Endothelial cell of umbilical vein (primary cell): Measurements from ENCODE around the gene CAMTA1. TPM values are rescaled to one million over a fixed set of nuclear protein-coding genes. Genes with fewer than 3 reads are reported as not detected.

Experiments used
- BruUV-seq: library from RNA; stranded (reverse); fragments of 400-500 nt; replicated peaks from 2 replicates; lab custom pipeline; 2021; lab: Mats Ljungman, UMichigan
- CTCF ChIA-PET: fragments of 300-600, 350-600 bp; sonication (Branson Sonifier 250); formaldehyde crosslinking; loops from one replicate; lab custom pipeline; 2021; ENCODE audit warnings: antibody characterized with exemption, inconsistent platforms; lab: Charles Lee
- POLR2A ChIA-PET: fragments of 300-600, 350-600 bp; sonication (Branson Sonifier 250); formaldehyde crosslinking; loops from one replicate; lab custom pipeline; 2021; ENCODE audit warnings: antibody characterized with exemption, inconsistent platforms; lab: Charles Lee
- DNase-seq: peaks from one replicate; pipeline ENCODE4 v3.0.0-alpha.2; 2011; ENCODE audit warnings: low read depth, low spot score
- FAIRE-seq: peaks from 2 replicates; lab custom pipeline; 2011; peaks lifted over from hg19 to GRCh38; lab: Jason Lieb, UNC
- H2AFZ ChIP-seq: 2 replicates; pipeline ENCODE4 v1.6.0; 2012; ENCODE audit warnings: low read depth, low read length, control low read depth, inconsistent platforms
- H3K27ac ChIP-seq: 2 replicates; pipeline ENCODE4 v1.5.1; 2011; ENCODE audit warnings: low read depth, mild to moderate bottlenecking, control low read depth, low read length, moderate library complexity; ENCODE audit not compliant: insufficient read depth
- H3K27me3 ChIP-seq, 2 experiments: 2 replicates each; pipeline versions ENCODE4 v1.6.0 to v1.6.1; 2011; ENCODE audit warnings: low read length in 2 of 2, mixed read lengths in 1 of 2; ENCODE audit not compliant: control insufficient read depth in 2 of 2, insufficient read depth in 2 of 2
- H3K36me3 ChIP-seq, 2 experiments: 2 replicates in 1 of 2; 3 replicates in 1 of 2; pipeline ENCODE4 v1.5.1; 2011; ENCODE audit warnings: low read length in 2 of 2, mild to moderate bottlenecking in 1 of 2, moderate library complexity in 1 of 2; ENCODE audit not compliant: control insufficient read depth in 2 of 2, insufficient read depth in 2 of 2; ENCODE audit errors: extremely low read depth in 1 of 2
- H3K4me1 ChIP-seq: 3 replicates; pipeline ENCODE4 v1.5.1; 2011; ENCODE audit warnings: mild to moderate bottlenecking, low read length; ENCODE audit not compliant: control insufficient read depth, insufficient read depth; ENCODE audit errors: extremely low read depth
- H3K4me2 ChIP-seq: 2 replicates; pipeline ENCODE4 v1.6.1; 2011; ENCODE audit warnings: low read length, control low read depth, mixed read lengths; ENCODE audit not compliant: insufficient read depth
- H3K4me3 ChIP-seq, 3 experiments: fragments of 200-600 bp in 1 of 3; sonication (generic), shearing (Covaris generic) in 1 of 3; replicated peaks in 1 of 3; 2 replicates each; pipeline ENCODE4 v1.5.1; 2011 to 2016; ENCODE audit warnings: control low read depth in 3 of 3, low read length in 3 of 3, mild to moderate bottlenecking in 2 of 3, inconsistent platforms in 1 of 3, low read depth in 1 of 3, moderate library complexity in 1 of 3; ENCODE audit not compliant: insufficient read depth in 1 of 3
- H3K79me2 ChIP-seq: 2 replicates; pipeline ENCODE4 v1.6.0; 2012; ENCODE audit warnings: low read length, inconsistent platforms; ENCODE audit not compliant: control insufficient read depth, insufficient read depth
- H3K9ac ChIP-seq: replicated peaks from 2 replicates; pipeline ENCODE3; 2011; ENCODE audit warnings: low read length, control low read depth; ENCODE audit not compliant: insufficient read depth; ENCODE audit errors: extremely low read depth
- H3K9me1 ChIP-seq: replicated peaks from 3 replicates; pipeline ENCODE4 v1.6.0; 2011; ENCODE audit warnings: mild to moderate bottlenecking, low read length; ENCODE audit not compliant: control insufficient read depth, insufficient read depth; ENCODE audit errors: extremely low read depth
- H3K9me3 ChIP-seq: replicated peaks from 2 replicates; pipeline ENCODE4 v1.5.1; 2012; ENCODE audit warnings: low read length, inconsistent platforms; ENCODE audit not compliant: control insufficient read depth, insufficient read depth
- H4K20me1 ChIP-seq: replicated peaks from 2 replicates; pipeline ENCODE3; 2011; ENCODE audit warnings: mild to moderate bottlenecking, low read length; ENCODE audit not compliant: control insufficient read depth, insufficient read depth; ENCODE audit errors: extremely low read depth
- GATA2 ChIP-seq: IDR thresholded peaks from 2 replicates; pipeline ENCODE4 v1.7.0; 2011; ENCODE audit warnings: low read depth, mild to moderate bottlenecking, moderate library complexity, mixed read lengths, low read length; ENCODE audit not compliant: insufficient read length, insufficient read depth
- POLR2A ChIP-seq: IDR thresholded peaks from 2 replicates; pipeline ENCODE4 v1.6.1; 2012; ENCODE audit warnings: low read depth, mild to moderate bottlenecking, control low read depth, low read length
- POLR2AphosphoS5 ChIP-seq: IDR thresholded peaks from 2 replicates; pipeline ENCODE4 v1.6.1; 2012; ENCODE audit warnings: low read depth, mild to moderate bottlenecking, control low read depth, low read length, moderate library complexity; ENCODE audit not compliant: insufficient read depth
- dilution Hi-C: fragments of 300-500 bp; cut with MboI; formaldehyde crosslinking; loops from one replicate; pipeline ENCODE4 v1.15.0; 2019; ENCODE audit warnings: low sequenced_read_pairs; ENCODE audit not compliant: extremely low pct_ligation_motif_present
- intact Hi-C: fragments of 100-400 bp; cut with micrococcal nuclease; formaldehyde crosslinking; loops from one replicate; pipeline ENCODE4 v1.10.0; 2022
- polyA plus RNA-seq, 4 experiments: library from polyadenylated mRNA; depleted of rRNA in 3 of 4; stranded (reverse) in 3 of 4; unstranded in 1 of 4; fragments of >200 nt; gene quantifications; 2 replicates each; pipeline versions ENCODE4 v1.2.1 to v1.2.3, GENCODE V29; 2011 to 2012; ENCODE audit warnings: missing spikeins in 1 of 4
- total RNA-seq: library from RNA; stranded (reverse); gene quantifications from 2 replicates; pipeline ENCODE4 v1.2.3, GENCODE V29; 2021

The CAMTA1 gene
- total and polyA plus RNA-seq, 2 donors (not counting 3 experiments of a cell fraction or from before 2014, with no cell fraction given), result 50.8 to 92.7 TPM

DNA sequence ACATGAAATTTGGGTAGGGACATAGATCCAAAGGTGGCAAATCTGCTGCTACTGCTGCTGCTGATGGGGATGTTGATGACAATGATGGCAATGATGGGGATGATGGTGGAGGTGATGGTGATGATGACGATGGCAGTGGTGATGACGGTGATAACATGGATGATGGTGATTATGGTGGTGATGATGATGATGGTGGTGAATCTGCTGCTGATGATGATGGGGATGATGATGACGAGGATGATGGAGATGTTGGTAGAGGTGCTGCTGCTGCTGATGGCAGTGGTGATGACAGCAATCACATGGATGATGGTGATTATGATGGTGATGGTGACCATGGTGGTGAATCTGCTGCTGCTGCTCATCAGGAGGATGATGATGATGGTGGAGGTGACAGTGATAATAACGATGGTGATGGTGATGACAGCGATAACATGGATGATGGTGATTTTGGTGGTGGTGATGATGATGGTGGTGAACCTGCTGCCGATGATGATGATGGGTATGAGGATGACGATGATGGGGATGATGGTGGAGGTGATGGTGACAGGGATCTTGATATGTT lies 644.9 kb downstream of the CAMTA1 start:
- Histone ChIP-seq H3K9me3 (no peaks in the 10 kb centered on the region), H3K36me3 (no peaks in the 10 kb centered on the region), H3K27ac (no peak overlapping the region), H3K4me1 (no peaks in the 10 kb centered on the region), H3K9me1 (no peaks in the 10 kb centered on the region), H3K9ac (no peak overlapping the region), H4K20me1 (no peaks in the 10 kb centered on the region), H3K4me2 (no peak overlapping the region), H2AFZ (no peak overlapping the region), H3K4me3 (no peak overlapping the region), H3K27me3 (no peaks in the 10 kb centered on the region), H3K79me2 (no peaks in the 10 kb centered on the region)
- no peak for DNase-seq
- no TSS peak for BruUV-seq
- dilution Hi-C loops, result no loop called here
- ChIA-PET CTCF (no interaction called here), POLR2A (no interaction called here)
- intact Hi-C loops, result no loop called here
- TF ChIP-seq POLR2AphosphoS5 (no peak), POLR2A (no peak), GATA2 (no peak)
- no peak for FAIRE-seq

DNA sequence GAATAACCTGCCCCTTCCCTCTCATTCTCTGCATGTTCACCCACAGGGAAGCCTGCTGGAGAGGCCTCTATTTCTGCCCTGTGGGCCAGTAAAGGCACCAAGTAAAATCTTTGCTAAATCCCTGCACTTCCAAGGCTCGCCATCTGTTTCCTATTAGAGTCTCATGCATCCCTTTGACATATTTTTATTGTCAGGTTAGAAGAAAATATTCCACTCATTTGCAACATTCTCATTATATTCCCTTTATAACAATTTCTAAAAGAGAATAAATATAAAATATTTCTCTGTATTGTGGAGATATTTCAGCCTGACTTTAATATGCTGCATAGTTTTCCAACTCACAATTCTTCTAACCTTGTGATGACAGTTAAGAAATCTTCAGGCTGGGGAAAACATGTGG lies 645.4 kb downstream of the CAMTA1 start:
- no TSS peak for BruUV-seq
- TF ChIP-seq GATA2, result no peak
- no peaks in the 10 kb centered on the region for H3K79me2 ChIP-seq
- POLR2A ChIA-PET, result no interaction called here
- dilution Hi-C loops, result no loop called here
- H3K9me1 ChIP-seq, result no peaks in the 10 kb centered on the region
- H2AFZ ChIP-seq, result no peak overlapping the region
- DNase-seq (no peak), FAIRE-seq (no peak)
- no peak overlapping the region for H3K27ac ChIP-seq
- no peak overlapping the region for H3K4me2 ChIP-seq
- H3K4me3 ChIP-seq, result no peak overlapping the region
- H3K27me3 ChIP-seq, result no peaks in the 10 kb centered on the region
- no peaks in the 10 kb centered on the region for H4K20me1 ChIP-seq
- no peaks in the 10 kb centered on the region for H3K36me3 ChIP-seq
- H3K9ac ChIP-seq, result no peak overlapping the region
- intact Hi-C loops, result no loop called here
- CTCF ChIA-PET, result no interaction called here
- no peaks in the 10 kb centered on the region for H3K9me3 ChIP-seq
- H3K4me1 ChIP-seq, result no peaks in the 10 kb centered on the region
